ENCODE results near the gene NCAN. TPM values are rescaled to one million over a fixed set of nuclear protein-coding genes. Genes with fewer than 3 reads are reported as not detected.

Gene NCAN
- not detected for total RNA-seq

- TF ChIP-seq CTCF (IDR thresholded peaks at IDR 0.05; ENCODE audit: low read depth) = no peak
Observed at GRCh38 chr19:19211499-19212420, at the start of gene NCAN. Gene NCAN (plus strand): TSS chr19:19211958. CDS start chr19:19216954, 4,996 bp downstream.

- no peak for TF ChIP-seq CTCF (IDR thresholded peaks at IDR 0.05; ENCODE audit: low read depth)
Observed at GRCh38 chr19:19162495-19162894, 49.3 kb upstream of the NCAN start.

DNA sequence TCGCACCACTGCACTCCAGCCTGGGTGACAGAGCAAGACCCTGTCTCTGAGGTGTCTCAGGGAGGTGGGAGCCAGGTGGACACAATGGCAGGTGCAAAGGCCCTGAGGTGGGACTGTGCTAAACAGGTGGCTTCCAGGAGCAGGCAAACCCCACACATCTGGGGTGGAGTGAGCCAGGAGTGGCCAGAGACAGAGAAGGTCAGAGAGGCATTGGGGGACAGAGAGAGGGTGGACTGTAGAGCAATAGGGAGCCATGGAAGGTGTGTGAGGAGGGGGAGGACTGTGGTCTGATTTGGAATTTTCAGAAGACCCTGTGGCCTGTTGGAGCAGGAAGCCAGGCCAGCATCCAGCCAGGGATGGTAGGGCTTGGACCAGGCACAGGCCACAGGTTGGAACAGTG lies 46.4 kb upstream of the NCAN start:
- TF ChIP-seq CTCF (IDR thresholded peaks at IDR 0.05; ENCODE audit: low read depth) = no peak

DNA sequence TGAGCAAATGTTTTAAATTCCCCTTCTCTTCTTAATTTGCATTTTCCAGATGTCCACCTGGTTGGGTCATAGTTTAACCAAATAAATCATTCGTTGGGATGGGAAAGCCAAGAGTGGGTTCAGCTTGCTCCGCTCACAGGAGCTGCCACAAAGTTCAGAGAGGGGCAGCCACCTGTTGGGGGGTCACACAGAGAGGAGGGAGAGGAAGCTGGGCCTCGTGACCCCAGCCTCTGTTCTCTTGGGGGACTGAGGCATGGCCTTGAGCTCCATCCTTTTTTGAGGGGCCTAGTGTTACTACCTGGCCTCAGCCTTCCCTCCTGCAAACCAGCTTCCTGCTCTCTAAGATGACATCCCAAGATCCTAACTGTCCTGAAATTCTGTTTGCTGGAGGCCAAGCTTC lies 44.1 kb upstream of the NCAN start:
- no peak for TF ChIP-seq CTCF (IDR thresholded peaks at IDR 0.05; ENCODE audit: low read depth)

GRCh38 chr19:19169236-19170052 lies 42.3 kb upstream of the NCAN start:
- TF ChIP-seq CTCF (IDR thresholded peaks at IDR 0.05; ENCODE audit: low read depth) = no peak

DNA sequence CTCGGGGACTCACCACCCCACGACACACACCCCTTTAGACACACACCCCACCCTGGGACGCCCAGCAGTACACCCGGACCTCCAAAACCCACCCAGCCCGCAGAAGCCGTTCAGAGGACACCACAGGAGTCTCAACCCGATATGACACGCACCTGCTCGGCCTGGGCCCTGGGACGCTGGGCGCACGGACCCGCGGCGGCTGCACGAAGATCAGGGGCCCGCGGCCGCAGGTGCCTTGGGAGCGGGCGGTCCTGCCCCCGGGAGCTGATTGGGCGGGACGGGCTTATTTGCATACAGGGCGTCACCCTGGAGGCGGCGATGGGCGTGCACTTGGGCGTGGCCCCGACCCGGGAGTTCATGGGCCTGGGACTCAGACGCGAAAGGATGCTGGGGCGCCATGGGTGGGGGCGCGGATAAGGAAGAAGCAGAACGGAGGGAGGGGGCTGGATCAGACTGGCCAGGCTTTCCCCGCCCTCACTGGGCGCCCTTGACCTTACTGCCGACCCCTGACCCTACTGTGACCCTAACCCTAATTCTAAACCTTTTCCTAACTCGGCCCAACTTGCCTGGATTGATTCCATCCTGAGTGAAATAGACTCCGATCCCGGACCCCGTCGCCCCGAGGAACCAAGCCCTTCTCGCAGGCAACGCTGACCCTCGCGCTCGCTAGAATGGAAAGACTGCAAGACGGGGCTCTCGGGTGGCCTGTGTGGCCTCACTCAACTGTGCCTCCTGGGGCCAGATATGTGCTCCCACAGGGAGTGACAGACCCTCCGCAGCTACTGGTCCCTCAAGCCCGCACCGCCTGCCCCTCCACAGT lies 41.5 kb upstream of the NCAN start, which contains the start of gene MEF2B:
TSS of gene MEF2B (minus strand) at position 211 of the 820 bp plus-strand sequence. CDS start 19,528 bp downstream, outside the sequence.
- TF ChIP-seq CTCF (IDR thresholded peaks at IDR 0.05; ENCODE audit: low read depth) = no peak
